Esophagus muscularis mucosa (tissue), 4 donors: ENCODE data around the gene MSRB1. TPM values are rescaled to one million over a fixed set of nuclear protein-coding genes. Genes with fewer than 3 reads are reported as not detected.

Experiments used
- DNase-seq: peaks from one replicate; pipeline ENCODE4 v3.0.0-alpha.2; 2017; ENCODE audit errors: extremely low spot score
- H3K27ac ChIP-seq, 4 donors: fragments of 200-600 bp; sonication (generic); replicated peaks in 1 of 4; 1 replicate in 3 of 4; 2 replicates in 1 of 4; pipeline ENCODE4 v1.5.1; 2016 to 2019; ENCODE audit warnings: mild to moderate bottlenecking in 1 of 4
- H3K27me3 ChIP-seq, 4 donors: fragments of 200-600 bp; sonication (generic); one replicate each; pipeline versions ENCODE4 v1.5.1 to v1.6.0; 2016 to 2019
- H3K36me3 ChIP-seq, 4 donors: fragments of 200-600 bp; sonication (generic); one replicate each; pipeline ENCODE4 v1.5.1; 2016 to 2019
- H3K4me1 ChIP-seq, 4 donors: fragments of 200-600 bp; sonication (generic); one replicate each; pipeline ENCODE4 v1.5.1; 2016 to 2019
- H3K4me3 ChIP-seq, 4 donors: fragments of 200-600 bp; sonication (generic); 1 replicate in 2 of 4; 2 replicates in 2 of 4; pipeline ENCODE4 v1.5.1; 2016 to 2019; ENCODE audit warnings: mild to moderate bottlenecking in 4 of 4, moderate library complexity in 1 of 4
- H3K9me3 ChIP-seq, 4 donors: fragments of 200-600 bp; sonication (generic); 1 replicate in 3 of 4; 2 replicates in 1 of 4; pipeline ENCODE4 v1.5.1; 2016 to 2019
- CTCF ChIP-seq, 3 experiments: fragments of 200-600 bp in 2 of 3; fragments of 450-650 bp in 1 of 3; sonication (generic) in 2 of 3; IDR thresholded peaks; one replicate each; pipeline ENCODE4 v1.5.1; 2017 to 2019; ENCODE audit warnings: antibody characterized with exemption in 3 of 3, mild to moderate bottlenecking in 2 of 3, moderate library complexity in 1 of 3
- EP300 ChIP-seq: sonication (generic); formaldehyde crosslinking; IDR thresholded peaks from one replicate; pipeline ENCODE4 v1.6.1; 2017; ENCODE audit warnings: antibody characterized with exemption
- POLR2A ChIP-seq: fragments of 450-650 bp; IDR thresholded peaks from one replicate; pipeline ENCODE4 v1.6.1; 2017; ENCODE audit warnings: antibody characterized with exemption, moderate library complexity, mild to moderate bottlenecking, low read depth
- POLR2AphosphoS5 ChIP-seq, 2 donors: sonication (generic); formaldehyde crosslinking; IDR thresholded peaks; one replicate each; pipeline ENCODE4 v1.6.1; 2017; ENCODE audit warnings: antibody characterized with exemption in 2 of 2
- WGBS: methylation state at CpG from one replicate; pipeline ENCODE4 v1.1.5; 2018; 5-methylcytosine and 5-hydroxymethylcytosine counted together
- intact Hi-C: fragments of 100-400 bp; cut with DNase I; formaldehyde crosslinking; loops from one replicate; pipeline ENCODE4 v1.15.1; 2023
- total RNA-seq, 4 donors: library from RNA; depleted of rRNA; stranded (reverse); fragments of >200 nt; gene quantifications; one replicate each; pipeline versions ENCODE4 v1.1.0 to v1.2.1, GENCODE V29; 2016

Gene MSRB1
- total RNA-seq, 4 donors from 2014 or later = 46.0 to 78.7 (median 53.1) TPM

- Histone ChIP-seq H3K27me3 (peaks cover 3 to 48% (median 32%) of the 10 kb centered on the region in 4 donors), H3K4me1 (peaks cover 28 to 49% (median 43%) of the 10 kb centered on the region in 4 donors), H3K4me3 (peak overlapping the region; percentile 5 to 51 (median 22)), H3K9me3 (no peaks in the 10 kb centered on the region), H3K36me3 (peaks cover 11 to 22% (median 20%) of the 10 kb centered on the region in 4 donors), H3K27ac (no peak overlapping the region)
- TF ChIP-seq POLR2A (no peak), EP300 (no peak), POLR2AphosphoS5 (IDR thresholded peaks at IDR 0.05) (no peak), CTCF (IDR thresholded peaks at IDR 0.05) (no peak)
- intact Hi-C loops = no loop called here
- DNase-seq = no peak
- 0% methylated on average over 20 of the region's 50 CpGs for WGBS
These were observed 47.5 kb upstream of the MSRB1 start for GRCh38 chr16:1990351-1991134.

- H3K27me3 ChIP-seq = peaks cover 3 to 48% (median 32%) of the 10 kb centered on the region in 4 donors
- under 1% methylated on average over 17 of the region's 25 CpGs for WGBS
These were observed 47.0 kb upstream of the MSRB1 start for GRCh38 chr16:1990101-1990350.

GRCh38 chr16:1989209-1990100 lies 46.5 kb upstream of the MSRB1 start, which contains the start of gene SYNGR3:
TSS of gene SYNGR3 (plus strand) at chr16:1989970. CDS start at chr16:1990103, 133 bp downstream.
- no peak for TF ChIP-seq POLR2A
- no peak for TF ChIP-seq EP300
- no peak for TF ChIP-seq POLR2AphosphoS5 (IDR thresholded peaks at IDR 0.05)
- TF ChIP-seq CTCF (IDR thresholded peaks at IDR 0.05) = no peak
- Histone ChIP-seq H3K9me3 (no peaks in the 10 kb centered on the region), H3K27me3 (peaks cover 3 to 48% (median 32%) of the 10 kb centered on the region in 4 donors), H3K4me3 (peak within 1 kb of the TSS; percentile 5 to 51 (median 22)), H3K27ac (no peak within 1 kb of the TSS), H3K4me1 (peaks cover 38 to 60% (median 53%) of the 10 kb centered on the region in 4 donors), H3K36me3 (peaks cover 11 to 30% (median 23%) of the 10 kb centered on the region in 4 donors)
- WGBS = 17% methylated on average over 2 of the region's 67 CpGs
- intact Hi-C loops = no loop called here
- no peak for DNase-seq

More at GRCh38 chr16:1990101-1990350, 47.0 kb upstream of the MSRB1 start:
- peaks cover 11 to 27% (median 23%) of the 10 kb centered on the region in 4 donors for H3K36me3 ChIP-seq
- H3K4me1 ChIP-seq = peaks cover 33 to 54% (median 48%) of the 10 kb centered on the region in 4 donors
- no peak for TF ChIP-seq POLR2AphosphoS5 (IDR thresholded peaks at IDR 0.05)
- no peak for TF ChIP-seq CTCF (IDR thresholded peaks at IDR 0.05)
- no peak for TF ChIP-seq POLR2A
- no peak for TF ChIP-seq EP300
- intact Hi-C loops = no loop called here
- no peak for DNase-seq
- H3K27ac ChIP-seq = no peak overlapping the region
- peak overlapping the region in 3 of 4 donors; percentile 20 to 51 (median 24) for H3K4me3 ChIP-seq
- no peaks in the 10 kb centered on the region for H3K9me3 ChIP-seq

- intact Hi-C loops = no loop called here
- Histone ChIP-seq H3K9me3 (no peaks in the 10 kb centered on the region), H3K4me1 (peaks cover 42 to 64% (median 58%) of the 10 kb centered on the region in 4 donors), H3K27ac (no peak overlapping the region), H3K27me3 (peaks cover 3 to 49% (median 32%) of the 10 kb centered on the region in 4 donors), H3K4me3 (no peak overlapping the region), H3K36me3 (peaks cover 11 to 30% (median 23%) of the 10 kb centered on the region in 4 donors)
- no peak for TF ChIP-seq POLR2A
- TF ChIP-seq EP300 = no peak
- TF ChIP-seq POLR2AphosphoS5 (IDR thresholded peaks at IDR 0.05) = no peak
- no peak for TF ChIP-seq CTCF (IDR thresholded peaks at IDR 0.05)
- WGBS = 75% methylated on average over 6 of the region's 10 CpGs
- no peak for DNase-seq
These were observed 44.2 kb upstream of the MSRB1 start for GRCh38 chr16:1987198-1987597.
